Endothelial cell of umbilical vein (primary cell): Measurements from ENCODE around the gene SDK2. TPM values are rescaled to one million over a fixed set of nuclear protein-coding genes. Genes with fewer than 3 reads are reported as not detected.

Source experiments
- BruUV-seq: library from RNA; stranded (reverse); fragments of 400-500 nt; replicated peaks from 2 replicates; lab custom pipeline; 2021; lab: Mats Ljungman, UMichigan
- CTCF ChIA-PET: fragments of 300-600, 350-600 bp; sonication (Branson Sonifier 250); formaldehyde crosslinking; loops from one replicate; lab custom pipeline; 2021; ENCODE audit warnings: antibody characterized with exemption, inconsistent platforms; lab: Charles Lee
- POLR2A ChIA-PET: fragments of 300-600, 350-600 bp; sonication (Branson Sonifier 250); formaldehyde crosslinking; loops from one replicate; lab custom pipeline; 2021; ENCODE audit warnings: antibody characterized with exemption, inconsistent platforms; lab: Charles Lee
- DNase-seq: peaks from one replicate; pipeline ENCODE4 v3.0.0-alpha.2; 2011; ENCODE audit warnings: low read depth, low spot score
- FAIRE-seq: peaks from 2 replicates; lab custom pipeline; 2011; peaks lifted over from hg19 to GRCh38; lab: Jason Lieb, UNC
- H2AFZ ChIP-seq: 2 replicates; pipeline ENCODE4 v1.6.0; 2012; ENCODE audit warnings: low read depth, low read length, control low read depth, inconsistent platforms
- H3K27ac ChIP-seq: 2 replicates; pipeline ENCODE4 v1.5.1; 2011; ENCODE audit warnings: low read depth, mild to moderate bottlenecking, control low read depth, low read length, moderate library complexity; ENCODE audit not compliant: insufficient read depth
- H3K27me3 ChIP-seq, 2 experiments: 2 replicates each; pipeline versions ENCODE4 v1.6.0 to v1.6.1; 2011; ENCODE audit warnings: low read length in 2 of 2, mixed read lengths in 1 of 2; ENCODE audit not compliant: control insufficient read depth in 2 of 2, insufficient read depth in 2 of 2
- H3K36me3 ChIP-seq, 2 experiments: 2 replicates in 1 of 2; 3 replicates in 1 of 2; pipeline ENCODE4 v1.5.1; 2011; ENCODE audit warnings: low read length in 2 of 2, mild to moderate bottlenecking in 1 of 2, moderate library complexity in 1 of 2; ENCODE audit not compliant: control insufficient read depth in 2 of 2, insufficient read depth in 2 of 2; ENCODE audit errors: extremely low read depth in 1 of 2
- H3K4me1 ChIP-seq: 3 replicates; pipeline ENCODE4 v1.5.1; 2011; ENCODE audit warnings: mild to moderate bottlenecking, low read length; ENCODE audit not compliant: control insufficient read depth, insufficient read depth; ENCODE audit errors: extremely low read depth
- H3K4me2 ChIP-seq: 2 replicates; pipeline ENCODE4 v1.6.1; 2011; ENCODE audit warnings: low read length, control low read depth, mixed read lengths; ENCODE audit not compliant: insufficient read depth
- H3K4me3 ChIP-seq, 3 experiments: fragments of 200-600 bp in 1 of 3; sonication (generic), shearing (Covaris generic) in 1 of 3; replicated peaks in 1 of 3; 2 replicates each; pipeline ENCODE4 v1.5.1; 2011 to 2016; ENCODE audit warnings: control low read depth in 3 of 3, low read length in 3 of 3, mild to moderate bottlenecking in 2 of 3, inconsistent platforms in 1 of 3, low read depth in 1 of 3, moderate library complexity in 1 of 3; ENCODE audit not compliant: insufficient read depth in 1 of 3
- H3K79me2 ChIP-seq: 2 replicates; pipeline ENCODE4 v1.6.0; 2012; ENCODE audit warnings: low read length, inconsistent platforms; ENCODE audit not compliant: control insufficient read depth, insufficient read depth
- H3K9ac ChIP-seq: replicated peaks from 2 replicates; pipeline ENCODE3; 2011; ENCODE audit warnings: low read length, control low read depth; ENCODE audit not compliant: insufficient read depth; ENCODE audit errors: extremely low read depth
- H3K9me1 ChIP-seq: replicated peaks from 3 replicates; pipeline ENCODE4 v1.6.0; 2011; ENCODE audit warnings: mild to moderate bottlenecking, low read length; ENCODE audit not compliant: control insufficient read depth, insufficient read depth; ENCODE audit errors: extremely low read depth
- H3K9me3 ChIP-seq: replicated peaks from 2 replicates; pipeline ENCODE4 v1.5.1; 2012; ENCODE audit warnings: low read length, inconsistent platforms; ENCODE audit not compliant: control insufficient read depth, insufficient read depth
- H4K20me1 ChIP-seq: replicated peaks from 2 replicates; pipeline ENCODE3; 2011; ENCODE audit warnings: mild to moderate bottlenecking, low read length; ENCODE audit not compliant: control insufficient read depth, insufficient read depth; ENCODE audit errors: extremely low read depth
- EZH2 ChIP-seq: IDR thresholded peaks from 2 replicates; pipeline ENCODE4 v1.6.1; 2012; ENCODE audit warnings: borderline replicate concordance, low read depth, mild to moderate bottlenecking, moderate library complexity, low read length, inconsistent platforms; ENCODE audit not compliant: severe bottlenecking
- FOS ChIP-seq: IDR thresholded peaks from 2 replicates; pipeline ENCODE4 v1.6.1; 2011; ENCODE audit warnings: mild to moderate bottlenecking, low read length, moderate library complexity, borderline replicate concordance; ENCODE audit not compliant: insufficient read depth
- GATA2 ChIP-seq: IDR thresholded peaks from 2 replicates; pipeline ENCODE4 v1.7.0; 2011; ENCODE audit warnings: low read depth, mild to moderate bottlenecking, moderate library complexity, mixed read lengths, low read length; ENCODE audit not compliant: insufficient read length, insufficient read depth
- JUN ChIP-seq: IDR thresholded peaks from 2 replicates; pipeline ENCODE4 v1.6.1; 2011; ENCODE audit warnings: borderline replicate concordance, low read depth; ENCODE audit not compliant: insufficient read length, insufficient read depth
- MYC ChIP-seq: IDR thresholded peaks from one replicate; pipeline ENCODE4 v1.6.1; 2011; ENCODE audit warnings: mild to moderate bottlenecking, low read depth, low read length
- POLR2A ChIP-seq: IDR thresholded peaks from 2 replicates; pipeline ENCODE4 v1.6.1; 2012; ENCODE audit warnings: low read depth, mild to moderate bottlenecking, control low read depth, low read length
- POLR2AphosphoS5 ChIP-seq: IDR thresholded peaks from 2 replicates; pipeline ENCODE4 v1.6.1; 2012; ENCODE audit warnings: low read depth, mild to moderate bottlenecking, control low read depth, low read length, moderate library complexity; ENCODE audit not compliant: insufficient read depth
- dilution Hi-C: fragments of 300-500 bp; cut with MboI; formaldehyde crosslinking; loops from one replicate; pipeline ENCODE4 v1.15.0; 2019; ENCODE audit warnings: low sequenced_read_pairs; ENCODE audit not compliant: extremely low pct_ligation_motif_present
- intact Hi-C: fragments of 100-400 bp; cut with micrococcal nuclease; formaldehyde crosslinking; loops from one replicate; pipeline ENCODE4 v1.10.0; 2022
- polyA plus RNA-seq, 4 experiments: library from polyadenylated mRNA; depleted of rRNA in 3 of 4; stranded (reverse) in 3 of 4; unstranded in 1 of 4; fragments of >200 nt; gene quantifications; 2 replicates each; pipeline versions ENCODE4 v1.2.1 to v1.2.3, GENCODE V29; 2011 to 2012; ENCODE audit warnings: missing spikeins in 1 of 4
- total RNA-seq: library from RNA; stranded (reverse); gene quantifications from 2 replicates; pipeline ENCODE4 v1.2.3, GENCODE V29; 2021
- TF ChIP-seq, protein P1 (sequence below), 2 donors: IDR thresholded peaks; 1 replicate in 1 of 2; 2 replicates in 1 of 2; pipeline ENCODE4 v1.5.1; 2011; ENCODE audit warnings: low read length in 2 of 2, mild to moderate bottlenecking in 2 of 2, moderate library complexity in 2 of 2, control low read depth in 1 of 2, inconsistent platforms in 1 of 2, low read depth in 1 of 2; ENCODE audit not compliant: insufficient read depth in 1 of 2; ENCODE audit errors: extremely low read depth in 1 of 2
- TF ChIP-seq, protein P2 (sequence below): IDR thresholded peaks from 2 replicates; pipeline ENCODE4 v1.6.1; 2011; ENCODE audit not compliant: insufficient read depth, insufficient read length

The SDK2 gene
- total and polyA plus RNA-seq, 2 donors (not counting 3 experiments of a cell fraction or from before 2014, with no cell fraction given) = not detected

DNA sequence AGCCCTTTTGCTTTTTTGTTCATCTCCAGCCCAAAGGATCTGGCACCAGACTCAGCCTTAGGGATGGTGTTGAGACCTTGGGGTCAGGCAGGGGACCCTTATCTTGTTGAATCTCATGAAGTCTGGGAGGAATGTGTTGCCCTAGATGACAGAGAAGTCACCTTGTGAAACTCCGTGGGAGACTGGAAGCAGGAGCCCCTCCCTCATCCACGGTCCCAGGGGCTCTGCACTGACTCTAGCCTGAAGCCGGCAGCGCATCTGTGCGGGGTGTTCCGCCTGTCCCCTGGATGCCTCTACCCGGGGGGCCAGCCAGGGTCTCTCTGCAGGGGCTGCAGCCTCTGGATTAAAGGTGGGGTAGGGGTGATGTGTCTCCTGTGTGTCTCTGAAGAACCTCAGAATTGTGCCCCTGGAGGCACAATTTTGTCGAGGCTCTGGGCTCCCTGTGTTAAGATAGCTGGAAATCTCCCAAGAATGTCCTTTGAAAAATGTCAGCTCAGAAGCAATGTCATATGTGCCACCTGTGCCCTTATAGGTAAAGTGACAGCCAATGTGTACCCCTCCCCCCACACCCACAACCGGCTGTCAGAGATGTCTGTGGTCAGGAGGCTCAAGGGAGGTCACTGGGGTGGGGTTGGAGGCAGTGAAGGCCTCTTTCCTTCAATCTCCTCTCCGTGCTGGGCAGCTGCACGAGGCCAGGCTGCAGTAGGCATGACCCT, 300.3 kb downstream of the SDK2 start:
- Histone ChIP-seq H3K4me2 (no peak overlapping the region), H3K9me3 (no peaks in the 10 kb centered on the region), H3K36me3 (no peaks in the 10 kb centered on the region), H3K27me3 (no peaks in the 10 kb centered on the region), H4K20me1 (no peaks in the 10 kb centered on the region), H3K79me2 (no peaks in the 10 kb centered on the region), H3K4me3 (no peak overlapping the region), H3K27ac (no peak overlapping the region), H2AFZ (no peak overlapping the region), H3K4me1 (peaks cover 8% of the 10 kb centered on the region), H3K9me1 (no peaks in the 10 kb centered on the region), H3K9ac (no peak overlapping the region)
- DNase-seq (no peak), FAIRE-seq (no peak)
- CTCF ChIA-PET = interaction anchor here (1.4 kb wide), 1 partner anchor 26 kb away, joined by 8 read pairs; no protein-coding TSS in a partner anchor
- dilution Hi-C loops = no loop called here
- POLR2A ChIA-PET = no interaction called here
- BruUV-seq = no TSS peak
- intact Hi-C loops = no loop called here
- TF ChIP-seq EZH2 (no peak), POLR2AphosphoS5 (no peak), FOS (no peak), POLR2A (no peak), MYC (no peak), GATA2 (no peak), JUN (no peak)
- TF ChIP-seq, protein P1, sequence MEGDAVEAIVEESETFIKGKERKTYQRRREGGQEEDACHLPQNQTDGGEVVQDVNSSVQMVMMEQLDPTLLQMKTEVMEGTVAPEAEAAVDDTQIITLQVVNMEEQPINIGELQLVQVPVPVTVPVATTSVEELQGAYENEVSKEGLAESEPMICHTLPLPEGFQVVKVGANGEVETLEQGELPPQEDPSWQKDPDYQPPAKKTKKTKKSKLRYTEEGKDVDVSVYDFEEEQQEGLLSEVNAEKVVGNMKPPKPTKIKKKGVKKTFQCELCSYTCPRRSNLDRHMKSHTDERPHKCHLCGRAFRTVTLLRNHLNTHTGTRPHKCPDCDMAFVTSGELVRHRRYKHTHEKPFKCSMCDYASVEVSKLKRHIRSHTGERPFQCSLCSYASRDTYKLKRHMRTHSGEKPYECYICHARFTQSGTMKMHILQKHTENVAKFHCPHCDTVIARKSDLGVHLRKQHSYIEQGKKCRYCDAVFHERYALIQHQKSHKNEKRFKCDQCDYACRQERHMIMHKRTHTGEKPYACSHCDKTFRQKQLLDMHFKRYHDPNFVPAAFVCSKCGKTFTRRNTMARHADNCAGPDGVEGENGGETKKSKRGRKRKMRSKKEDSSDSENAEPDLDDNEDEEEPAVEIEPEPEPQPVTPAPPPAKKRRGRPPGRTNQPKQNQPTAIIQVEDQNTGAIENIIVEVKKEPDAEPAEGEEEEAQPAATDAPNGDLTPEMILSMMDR (IDR thresholded peaks at IDR 0.05; ENCODE audit: extremely low read depth in 1 of 2, insufficient read depth in 1 of 2, low read depth in 1 of 2, low read length in 2 of 2) = no peak
- TF ChIP-seq, protein P2, sequence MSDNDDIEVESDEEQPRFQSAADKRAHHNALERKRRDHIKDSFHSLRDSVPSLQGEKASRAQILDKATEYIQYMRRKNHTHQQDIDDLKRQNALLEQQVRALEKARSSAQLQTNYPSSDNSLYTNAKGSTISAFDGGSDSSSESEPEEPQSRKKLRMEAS = no peak
